ENCODE results near the gene LEFTY1.
A peak's percentile ranks its signal among the peaks of the same experiment; 100 is the strongest.

LEFTY1 gene

DNA sequence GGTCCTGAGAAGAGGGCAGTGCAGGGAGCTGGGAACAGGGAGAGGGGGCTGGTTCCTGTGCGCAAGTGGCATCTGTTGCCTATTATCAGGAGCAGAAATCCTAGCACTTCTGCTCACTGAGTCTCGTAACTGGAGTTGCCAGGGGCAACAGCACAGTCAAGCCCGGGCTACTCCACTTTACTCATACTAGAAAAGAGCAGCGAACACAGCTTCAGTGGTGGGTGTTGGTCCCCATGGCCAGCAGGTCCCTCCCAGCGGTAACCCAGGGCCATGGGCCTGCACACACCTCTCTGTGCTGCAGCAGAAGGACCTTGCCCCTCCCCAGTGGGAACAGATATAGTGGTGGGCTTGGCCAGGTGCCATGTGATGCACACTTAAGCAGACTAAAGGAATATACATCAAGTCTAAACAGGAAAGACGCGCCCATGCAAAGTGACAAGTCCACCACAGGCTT lies 26.6 kb upstream of the LEFTY1 start:
- no peak for DNase-seq

DNA sequence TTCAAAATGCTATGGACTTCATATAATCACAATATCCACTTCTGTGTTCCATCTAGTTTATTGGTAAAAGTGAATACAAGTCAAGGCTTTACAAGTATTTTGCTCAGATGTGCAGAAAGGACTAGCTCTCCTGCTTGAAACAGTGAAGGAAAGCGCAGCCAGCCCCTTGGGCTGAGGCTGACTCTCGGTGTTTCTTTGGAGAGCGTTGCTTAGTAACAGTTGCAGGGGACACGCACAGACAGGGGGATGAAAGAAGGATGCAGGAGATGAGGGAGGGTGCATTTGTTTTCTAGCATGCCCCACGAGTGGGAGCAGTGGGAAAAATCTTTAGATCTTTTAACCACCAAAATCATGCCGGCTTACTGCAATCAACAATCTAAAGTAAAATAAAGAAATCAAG lies 26.0 kb upstream of the LEFTY1 start:
- no peak for DNase-seq

DNA sequence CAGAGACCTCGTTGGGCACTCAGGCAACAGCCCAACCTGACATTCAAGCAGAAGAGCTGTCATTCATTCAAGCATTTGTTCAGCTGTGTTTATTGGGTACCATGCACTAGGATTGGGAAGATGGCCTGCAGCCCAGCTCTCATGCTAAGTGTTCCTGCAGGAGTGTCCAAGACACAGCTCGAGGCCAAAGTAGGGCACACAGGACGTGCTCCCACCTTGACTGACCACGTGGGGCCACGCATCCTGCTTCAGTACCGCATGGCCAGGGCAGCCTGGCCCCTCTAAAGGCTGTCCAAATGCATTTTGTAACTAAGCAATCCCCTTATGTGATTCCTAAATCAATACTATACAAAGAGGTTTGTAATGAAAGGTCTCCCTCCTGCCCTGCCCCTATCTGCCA lies 25.4 kb upstream of the LEFTY1 start:
- DNase-seq: no peak

DNA sequence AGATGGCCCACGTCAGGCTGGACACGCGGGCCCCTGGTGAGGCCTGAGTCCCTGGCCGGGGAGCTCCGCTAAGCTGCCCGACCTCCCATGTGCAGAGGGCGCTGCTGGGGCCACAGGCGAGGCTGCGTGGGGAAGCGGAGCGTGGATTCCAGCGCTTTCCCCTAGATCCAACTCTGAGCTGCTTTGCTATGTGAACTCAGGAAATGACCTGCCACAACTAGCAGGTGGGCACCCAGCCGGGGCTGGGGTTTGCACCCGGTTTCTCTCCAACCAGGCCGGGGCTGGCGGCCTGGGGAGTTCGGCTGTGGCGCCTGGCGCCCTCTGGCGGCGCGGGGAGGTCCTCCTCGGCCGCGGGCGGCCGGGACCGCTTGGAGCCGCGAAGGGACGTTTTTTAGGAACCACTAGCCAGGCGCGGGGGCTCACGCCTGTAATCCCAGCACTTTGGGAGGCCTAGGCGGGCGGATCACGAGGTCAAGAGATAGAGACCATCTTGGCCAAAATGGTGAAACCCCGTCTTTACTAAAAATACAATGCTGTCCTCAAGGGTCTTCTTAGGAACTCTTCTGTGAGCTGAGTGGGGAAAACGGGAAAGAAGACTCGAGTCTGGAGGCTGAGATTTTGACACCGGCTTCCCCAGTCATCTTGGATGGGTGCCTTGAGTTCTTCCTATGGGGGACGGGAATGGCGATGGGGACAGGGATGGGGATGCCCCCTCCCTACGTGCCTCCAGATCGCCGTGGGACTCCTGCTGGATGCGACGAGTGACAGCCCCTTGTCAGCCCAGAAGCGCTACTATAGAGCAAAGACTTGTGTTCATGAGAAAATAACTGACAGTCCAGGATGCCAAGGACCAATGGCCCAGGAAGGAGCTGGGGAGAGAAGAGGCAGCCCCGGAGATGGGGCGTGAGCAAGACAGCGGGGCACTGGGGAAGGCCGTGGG lies 22.5 kb upstream of the LEFTY1 start:
- DNase-seq: peak; percentile 90

DNA sequence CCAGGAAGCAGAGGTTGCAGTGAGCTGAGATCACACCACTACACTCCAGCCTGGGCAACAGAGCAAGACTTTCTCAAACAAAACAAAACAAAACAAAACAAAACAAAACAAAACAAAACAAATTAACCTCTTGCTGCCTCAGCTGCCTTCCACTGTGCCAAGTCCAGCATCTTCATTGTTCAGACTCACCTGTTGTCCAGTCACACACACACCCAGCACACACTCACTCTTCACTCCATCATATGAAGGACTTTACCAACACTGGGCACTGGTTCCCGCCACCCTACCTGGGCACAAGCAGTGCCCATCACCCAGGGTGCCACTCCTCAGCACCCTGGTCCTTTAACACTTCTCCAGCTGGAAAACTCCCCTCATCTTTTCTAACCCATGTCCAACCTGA lies 20.5 kb upstream of the LEFTY1 start:
- no peak for DNase-seq

DNA sequence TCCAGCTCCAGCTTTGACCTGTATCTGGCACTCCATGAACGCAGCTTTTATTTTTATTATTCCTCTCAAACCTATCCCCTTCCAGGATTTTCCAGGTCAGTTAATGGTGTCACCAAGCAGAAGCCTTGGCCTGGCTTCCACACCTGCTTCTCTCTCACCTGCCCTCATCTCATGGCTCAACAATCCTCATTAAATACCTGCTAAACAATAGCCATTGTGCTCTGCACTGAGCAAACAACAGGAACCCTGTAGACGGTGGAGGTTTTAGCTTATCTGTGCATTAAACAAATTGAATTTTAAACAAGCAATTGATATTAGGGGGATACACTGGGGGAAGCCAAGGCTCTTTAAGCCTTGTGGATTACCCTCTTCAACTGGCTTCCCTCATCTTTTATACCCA lies 19.8 kb upstream of the LEFTY1 start:
- no peak for DNase-seq

DNA sequence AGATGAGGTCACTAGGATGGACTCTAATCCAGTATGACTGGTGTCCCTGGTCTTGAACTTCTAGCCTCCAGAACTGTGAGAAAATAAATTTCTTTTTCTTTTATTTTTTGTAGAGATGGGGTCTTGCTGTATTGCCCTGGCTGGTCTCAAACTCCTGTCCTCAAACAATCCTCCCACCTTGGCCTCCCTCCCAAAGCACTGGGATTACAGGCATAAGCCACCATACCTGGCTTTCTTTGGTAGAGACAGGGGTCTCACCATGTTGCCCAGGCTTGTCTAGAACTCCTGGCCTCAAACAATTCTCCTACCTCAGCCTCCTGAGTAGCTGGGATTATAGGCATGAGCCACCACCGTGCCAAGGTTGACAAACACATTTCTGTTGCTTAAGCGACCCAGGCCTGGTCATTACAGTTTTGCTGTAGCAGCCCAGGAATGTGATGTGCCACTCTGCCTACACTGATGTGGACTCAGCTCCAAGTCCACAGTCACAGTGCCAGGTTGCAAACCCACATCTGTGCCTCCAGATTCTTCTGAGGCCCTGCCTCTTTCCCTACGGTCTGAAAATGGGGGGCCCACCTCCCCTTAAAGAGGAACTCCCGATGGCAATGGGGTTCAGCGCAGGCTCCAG lies 19.2 kb upstream of the LEFTY1 start:
- DNase-seq: no peak

DNA sequence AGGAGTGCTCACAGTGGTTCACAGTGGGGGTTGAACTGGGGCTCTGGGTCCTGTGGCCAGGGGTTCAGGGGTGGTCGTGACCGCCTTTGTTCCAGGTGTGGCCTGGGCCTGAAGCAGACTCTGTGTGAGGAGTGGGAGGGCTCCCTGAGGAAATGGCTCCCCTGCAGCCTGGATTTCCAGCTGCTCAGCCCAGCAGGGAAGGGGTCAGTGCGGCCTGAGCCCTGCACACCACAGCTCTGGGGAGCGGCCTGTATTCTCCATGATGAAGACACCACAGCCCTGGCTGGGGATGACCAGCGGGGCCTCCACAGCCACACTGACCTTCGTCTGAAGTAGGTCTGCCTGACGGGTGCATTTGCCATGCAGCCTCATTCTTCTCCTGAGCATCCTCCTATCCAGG lies 18.4 kb upstream of the LEFTY1 start:
- no peak for DNase-seq

DNA sequence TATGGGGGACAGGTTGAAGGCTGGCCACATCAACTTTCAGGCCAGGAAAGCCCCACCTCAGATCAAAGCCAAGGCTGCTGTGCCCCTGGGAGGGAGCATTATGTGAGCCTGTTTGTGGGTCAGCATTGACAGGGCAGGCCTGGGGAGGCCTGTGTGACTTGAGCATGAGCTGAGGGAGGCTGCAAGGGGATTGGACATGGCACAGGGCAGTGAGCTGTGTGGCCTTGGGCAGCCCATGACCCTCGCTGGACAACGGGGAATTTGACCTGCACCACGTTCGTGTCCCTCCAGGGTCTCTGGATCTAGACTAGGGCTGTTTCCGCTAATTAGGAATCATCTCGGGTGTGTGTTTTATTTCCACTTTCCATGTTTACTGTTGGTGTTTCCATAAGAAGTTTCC lies 17.5 kb upstream of the LEFTY1 start:
- no peak for DNase-seq

DNA sequence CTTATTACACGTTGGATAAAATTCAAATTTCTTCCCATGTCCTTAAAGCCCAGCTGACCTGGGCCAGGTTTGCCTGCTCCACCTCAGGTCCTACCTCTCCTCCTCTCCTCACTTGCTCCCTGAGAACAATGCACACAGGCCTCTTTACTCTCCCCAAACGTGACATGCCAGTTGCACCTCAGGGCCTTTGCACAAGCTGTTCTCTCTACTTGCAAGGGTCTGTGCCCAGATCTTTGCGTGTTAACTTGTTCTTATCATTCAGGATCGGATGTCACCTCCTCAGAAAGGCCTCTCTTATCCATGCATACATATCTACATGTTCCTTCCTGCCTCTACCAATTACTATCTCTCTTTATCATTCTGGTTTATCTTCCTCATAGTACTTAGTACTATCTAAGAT lies 14.7 kb upstream of the LEFTY1 start:
- DNase-seq: no peak

DNA sequence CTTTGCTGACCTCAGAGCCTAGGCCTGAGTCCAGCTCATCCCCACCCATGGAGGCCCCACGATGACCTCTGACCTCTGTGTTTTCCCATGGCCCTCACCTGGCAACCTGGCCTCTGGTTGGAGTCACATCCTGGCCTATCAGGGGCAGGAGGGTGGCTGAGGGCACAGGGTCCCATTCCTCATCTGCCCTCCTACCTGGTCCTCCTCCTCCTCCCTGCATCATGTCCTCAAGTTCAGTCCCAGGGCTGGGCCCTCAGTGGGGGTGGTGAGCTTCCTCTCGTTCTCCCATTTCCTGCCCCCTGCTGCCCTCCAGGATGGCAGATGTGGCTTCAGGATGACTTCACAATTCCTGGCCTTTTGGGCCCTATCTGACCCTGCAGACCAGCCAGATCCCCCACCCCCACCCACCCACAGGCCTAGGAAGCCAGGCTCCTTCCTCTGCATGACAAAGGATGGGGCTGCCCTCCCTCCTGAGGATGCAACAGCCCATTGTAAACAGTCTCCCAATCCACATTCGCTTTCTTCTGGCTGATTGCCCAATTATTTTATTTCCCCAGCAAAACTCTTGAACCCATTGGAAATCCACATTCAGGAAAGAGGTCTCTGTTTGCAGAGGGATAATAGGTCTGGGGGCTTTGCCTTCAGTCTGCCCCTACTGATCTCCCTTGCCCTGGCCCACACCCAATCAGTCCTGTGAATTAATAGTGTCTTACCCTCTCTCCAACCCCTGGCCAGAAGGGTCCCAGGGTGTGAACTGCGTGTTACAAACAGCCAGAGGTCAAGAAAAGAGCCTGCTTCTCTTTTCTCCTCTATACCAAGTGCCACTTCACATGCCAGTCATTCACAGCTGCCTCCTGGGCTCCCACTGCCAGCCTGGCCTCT lies 10.3 kb upstream of the LEFTY1 start:
- DNase-seq: no peak

DNA sequence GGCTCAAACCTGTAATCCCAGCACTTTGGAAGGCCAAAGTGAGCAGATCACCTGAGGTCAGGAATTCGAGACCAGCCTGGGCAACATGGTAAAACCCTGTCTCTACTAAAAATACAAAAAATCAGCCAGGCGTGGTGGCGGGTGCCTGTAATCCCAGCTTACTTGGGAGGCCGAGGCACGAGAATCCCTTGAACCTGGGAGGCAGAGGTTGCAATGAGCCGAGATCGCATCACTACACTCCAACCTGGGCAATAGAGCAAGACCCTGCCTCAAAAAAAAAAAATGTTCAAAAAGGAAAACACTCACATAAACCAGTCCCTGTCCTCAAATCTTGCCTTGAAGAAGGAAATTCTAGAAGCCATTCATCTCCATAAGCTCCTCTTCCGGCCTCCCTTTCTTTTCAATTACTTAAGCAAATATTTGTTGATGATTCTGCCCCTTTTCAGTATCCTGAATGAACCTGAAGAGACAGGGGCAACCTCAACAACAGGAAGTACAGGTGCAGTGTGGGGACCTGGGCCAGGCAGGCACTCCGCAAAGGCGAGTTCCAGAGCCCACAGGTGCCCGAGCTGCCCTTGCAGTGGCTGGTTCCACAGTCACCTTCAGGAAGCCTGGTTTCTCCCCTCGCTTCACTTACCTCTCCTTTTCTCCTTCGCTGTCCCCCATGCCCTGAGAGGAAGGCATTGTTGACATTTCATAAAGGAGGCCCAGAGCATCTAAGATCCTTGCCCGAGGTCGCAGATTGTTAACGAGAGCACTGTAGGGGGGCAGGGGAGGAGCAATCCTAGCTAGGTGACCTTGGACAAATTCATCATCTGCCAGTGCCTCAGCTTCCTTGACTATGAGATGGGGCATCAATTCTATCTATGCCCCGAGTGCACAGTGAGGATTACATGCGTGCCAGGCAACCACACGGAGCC lies 8.9 kb upstream of the LEFTY1 start:
- peak; percentile 72 for DNase-seq

DNA sequence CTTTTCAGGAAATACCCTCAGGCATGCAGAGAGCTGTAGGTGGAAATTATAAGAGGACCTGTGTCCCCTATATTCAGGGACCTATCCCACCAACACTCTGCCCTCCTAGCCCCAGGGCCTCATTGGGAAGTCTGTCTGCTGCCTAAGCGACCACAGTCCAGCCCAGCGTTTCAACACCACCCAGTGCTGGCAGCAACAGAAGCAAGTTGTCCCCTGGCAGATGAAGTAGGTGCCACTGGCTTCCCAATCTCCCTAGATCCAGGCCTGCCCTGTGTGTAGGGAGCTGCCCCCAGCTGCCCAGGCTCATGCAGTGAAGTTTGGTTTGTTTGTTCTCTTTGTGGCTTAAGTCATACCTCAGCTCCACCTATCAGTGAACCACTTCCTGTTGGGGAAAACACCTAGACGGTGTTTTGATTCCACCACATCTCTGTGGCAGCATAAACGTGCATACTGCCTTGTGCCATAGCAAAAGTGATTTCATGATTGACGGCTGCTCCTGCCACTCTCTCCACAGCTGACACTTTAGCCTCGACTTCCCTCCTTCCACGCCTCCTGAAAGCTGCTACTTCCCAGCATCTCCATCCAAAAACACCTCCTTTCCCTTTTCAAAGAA lies 8.1 kb upstream of the LEFTY1 start:
- DNase-seq: peak; percentile 86

DNA sequence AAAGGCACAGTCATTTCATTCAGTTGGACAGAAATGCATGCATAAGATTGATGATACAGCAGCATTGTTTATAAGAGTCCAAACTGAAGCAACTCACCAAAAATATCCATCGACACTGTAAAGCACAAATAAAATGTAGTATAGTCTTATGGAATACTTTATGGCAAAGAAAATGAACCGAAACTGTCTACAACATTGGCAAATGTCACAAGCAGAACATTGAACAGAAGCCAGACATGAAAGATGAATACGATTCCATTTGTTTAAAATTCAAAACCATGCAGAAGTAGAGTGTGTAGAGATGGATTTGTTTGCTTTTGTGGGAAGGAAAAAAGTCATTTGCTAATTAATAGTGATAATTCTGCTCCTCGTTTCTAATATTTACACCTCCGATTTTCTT lies 7.5 kb upstream of the LEFTY1 start:
- DNase-seq: no peak

DNA sequence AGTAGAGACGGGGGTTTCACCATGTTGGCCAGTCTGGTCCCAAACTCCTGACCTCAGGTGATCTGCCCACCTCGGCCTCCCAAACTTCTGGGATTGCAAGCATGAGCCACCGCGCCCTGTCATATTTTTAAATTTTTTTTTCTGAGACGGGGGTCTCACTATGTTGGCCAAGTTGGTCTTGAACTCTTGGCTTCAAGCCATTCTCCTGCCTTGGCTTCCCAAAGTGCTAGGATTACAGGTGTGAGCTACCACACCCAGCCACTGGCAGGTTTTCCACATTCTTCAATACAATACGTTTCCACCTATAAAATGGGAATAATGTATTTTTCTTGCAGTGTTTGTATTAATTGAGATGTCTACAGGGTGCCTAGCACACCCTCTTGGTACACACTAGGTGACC lies 3.4 kb upstream of the LEFTY1 start:
- no peak for DNase-seq

DNA sequence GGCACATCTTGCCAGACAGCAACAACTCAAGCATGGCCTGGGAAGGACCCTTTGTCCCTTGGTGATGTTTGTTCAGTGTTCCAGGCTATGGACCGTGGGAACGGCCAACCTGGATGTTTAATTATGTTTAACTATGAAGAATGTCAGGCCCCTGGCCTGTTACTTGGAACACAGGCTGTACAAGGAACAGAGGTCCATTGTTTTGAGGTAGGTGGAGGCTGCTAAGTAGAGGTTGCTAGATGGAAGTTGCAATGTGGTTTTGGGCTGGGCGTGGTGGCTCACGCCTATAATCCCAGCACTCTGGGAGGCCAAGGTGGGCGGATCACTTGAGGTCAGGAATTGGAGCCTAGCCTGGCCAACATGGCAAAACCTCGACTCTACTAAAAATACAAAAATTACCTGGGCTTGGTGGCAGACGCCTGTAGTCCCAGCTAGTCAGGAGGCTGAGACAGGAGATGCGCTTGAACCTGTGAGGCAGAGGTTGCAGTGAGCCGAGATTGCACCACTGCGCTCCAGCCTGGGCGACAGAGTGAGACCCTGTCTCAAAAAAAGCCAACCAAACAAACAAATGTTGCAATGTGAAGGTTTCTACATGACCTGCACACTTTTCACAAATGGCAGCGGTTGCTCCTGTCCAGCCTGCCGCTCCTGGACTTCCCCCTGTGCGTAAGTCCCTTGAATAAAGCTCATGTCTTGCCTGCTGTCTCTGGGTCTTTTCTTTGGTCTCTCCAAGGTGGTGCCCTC lies 2.5 kb upstream of the LEFTY1 start:
- DNase-seq: no peak

DNA sequence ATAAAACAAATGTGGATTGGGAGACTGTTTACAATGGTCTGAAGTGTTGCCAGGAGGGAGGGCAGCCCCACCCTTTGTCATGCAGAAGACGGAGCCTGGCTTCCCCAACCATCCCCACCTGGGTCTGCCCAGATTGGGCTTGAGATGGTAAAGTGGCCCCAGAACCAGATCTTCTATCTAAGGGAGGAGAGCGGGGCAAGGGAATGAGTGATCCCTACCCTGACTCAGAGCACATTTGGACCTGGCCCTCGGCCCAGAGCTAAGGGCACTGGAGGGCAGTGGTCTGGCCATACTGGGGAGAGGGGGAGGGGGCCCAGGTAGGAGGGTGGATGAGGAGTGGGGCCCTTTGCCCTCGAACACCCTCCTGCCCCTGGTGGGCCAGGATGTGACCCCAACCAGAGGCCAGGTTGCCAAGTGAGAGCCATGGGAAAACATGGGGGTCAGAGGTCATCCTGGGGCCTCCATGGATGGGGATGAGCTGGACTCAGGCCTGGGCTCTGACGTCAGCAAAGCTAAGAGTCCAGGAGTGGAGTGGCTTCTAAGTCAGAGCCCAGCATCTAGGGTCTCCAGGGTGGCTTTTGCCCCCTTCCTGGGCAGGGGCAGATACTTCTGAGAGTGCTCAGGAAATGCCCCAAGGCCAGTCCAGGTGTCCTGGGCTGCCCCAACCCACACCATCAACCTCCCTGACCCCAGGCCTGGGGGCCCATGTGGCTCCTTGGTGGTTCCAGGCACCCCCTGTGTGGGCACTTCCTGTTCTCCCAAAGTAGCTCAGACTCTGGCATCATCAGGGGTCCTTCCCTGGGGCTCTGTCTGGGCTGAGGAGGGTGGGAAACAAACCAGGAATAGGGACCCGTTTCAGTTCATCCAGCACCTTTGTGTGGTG lies 1.6 kb upstream of the LEFTY1 start:
- no peak for DNase-seq

DNA sequence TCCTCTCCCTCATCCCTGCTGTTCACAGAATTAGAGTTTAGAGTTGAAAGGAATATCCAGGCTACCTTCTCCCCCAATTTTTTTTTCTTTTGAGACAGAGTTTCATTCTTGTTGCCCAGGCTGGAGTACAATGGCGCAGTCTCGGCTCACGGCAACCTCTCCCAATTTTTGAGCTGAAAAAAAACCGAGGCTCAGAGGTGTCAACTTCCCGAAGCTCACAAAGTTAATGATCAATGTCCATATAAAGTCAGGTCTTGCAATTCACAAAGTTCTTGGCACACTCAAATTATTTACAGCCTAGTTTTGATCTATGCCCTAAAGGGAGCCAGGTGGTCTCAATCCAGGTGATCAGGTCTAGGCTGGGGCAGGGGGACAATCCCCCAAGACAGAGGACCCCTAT lies 797 bp upstream of the LEFTY1 start:
- no peak for DNase-seq

DNA sequence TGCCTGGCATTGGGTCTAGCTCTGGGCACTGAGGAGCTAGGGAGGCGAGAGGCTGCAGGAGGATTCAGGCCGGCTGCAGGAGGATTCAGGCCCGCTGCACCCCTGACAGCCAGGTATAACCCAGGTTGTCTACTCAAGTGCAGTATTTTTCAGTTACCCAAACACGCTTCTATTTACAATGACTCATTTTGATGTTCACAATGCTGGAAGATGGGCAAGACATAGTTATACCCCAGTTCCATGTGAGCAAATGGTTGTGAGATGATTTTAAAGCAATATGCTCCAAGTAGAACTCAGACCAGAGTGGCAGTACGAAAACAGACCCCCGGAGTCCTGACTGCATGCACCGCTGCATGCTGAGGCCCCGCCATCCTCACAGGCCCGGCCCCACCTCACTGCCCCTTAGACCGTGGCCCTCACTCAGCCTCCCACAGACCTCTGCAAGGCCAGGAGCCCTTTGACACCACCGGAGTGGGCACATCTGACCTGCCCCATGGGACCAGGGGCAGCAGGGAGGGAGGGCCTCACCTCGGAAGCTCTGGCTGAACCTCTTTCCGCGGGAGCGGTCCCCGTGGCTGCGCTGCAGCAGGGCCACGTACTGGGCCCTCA lies 553 bp downstream of the LEFTY1 start:
- DNase-seq: no peak

All from activated effector memory CD4-positive, alpha-beta T cell treated with anti-CD3 and anti-CD28 coated beads, Interleukin-2, amount 50 U/mL, for 16 hours (primary cell).